Ovary (tissue), 9 donors: ENCODE measurements around the gene LHX6. TPM values are rescaled to one million over a fixed set of nuclear protein-coding genes. Genes with fewer than 3 reads are reported as not detected.

Experiments
- DNase-seq, 5 donors: peaks; one replicate each; pipeline ENCODE4 v3.0.0-alpha.2; 2019 to 2020
- H3K27ac ChIP-seq, 2 donors: fragments of 200-600 bp; one replicate each; pipeline versions ENCODE4 v1.5.1 to v1.8.0; 2019 to 2022
- H3K27me3 ChIP-seq: fragments of 200-600 bp; one replicate; pipeline ENCODE4 v1.8.0; 2022
- H3K36me3 ChIP-seq: fragments of 200-600 bp; sonication (generic); one replicate; pipeline ENCODE4 v1.5.1; 2019
- H3K4me1 ChIP-seq: one replicate; pipeline ENCODE4 v1.8.1; 2013; ENCODE audit warnings: mild to moderate bottlenecking, moderate library complexity; ENCODE audit not compliant: insufficient read depth
- H3K4me3 ChIP-seq: fragments of 200-600 bp; sonication (generic); one replicate; pipeline ENCODE4 v1.5.1; 2017
- H3K9me3 ChIP-seq, 2 donors: fragments of 200-600 bp in 1 of 2; sonication (generic) in 1 of 2; one replicate each; pipeline versions ENCODE4 v1.5.1 to v1.8.1; 2013 to 2019; ENCODE audit warnings: mild to moderate bottlenecking in 1 of 2, moderate library complexity in 1 of 2
- CTCF ChIP-seq, 3 donors: fragments of 450-650 bp in 2 of 3; fragments of 200-600 bp in 1 of 3; IDR thresholded peaks; one replicate each; pipeline versions ENCODE4 v1.5.1 to v1.8.0; 2016 to 2022; ENCODE audit warnings: antibody characterized with exemption in 3 of 3, mild to moderate bottlenecking in 1 of 3
- EP300 ChIP-seq: sonication (generic); formaldehyde crosslinking; IDR thresholded peaks from one replicate; pipeline ENCODE4 v1.6.1; 2017; ENCODE audit warnings: antibody characterized with exemption
- POLR2A ChIP-seq: fragments of 450-650 bp; IDR thresholded peaks from one replicate; pipeline ENCODE4 v1.6.1; 2017; ENCODE audit warnings: antibody characterized with exemption, mild to moderate bottlenecking, moderate library complexity
- WGBS, 3 donors: extraction: QIAGEN DNeasy Blood & Tissue Kit in 1 of 3; methylation state at CpG; one replicate each; pipeline versions ENCODE4 v1.1.5 to v1.1.7; 2013 to 2017; 5-methylcytosine and 5-hydroxymethylcytosine counted together
- intact Hi-C, 4 donors: fragments of 100-400 bp; cut with DNase I; formaldehyde crosslinking; loops; one replicate each; pipeline versions ENCODE4 v1.11.0 to v1.15.1; 2022 to 2023
- polyA plus RNA-seq, 2 donors: library from polyadenylated mRNA; stranded (reverse); fragments of 200-250 nt in 1 of 2; fragments of 350-450 nt in 1 of 2; fragmentation: Illumina TruSeq in 1 of 2; extraction: RNeasy Lipid Tissue Mini Kit (QIAGEN cat#74804) in 1 of 2; gene quantifications; one replicate each; pipeline ENCODE4 v1.2.3, GENCODE V29; 2013 to 2014
- total RNA-seq, 7 donors: library from RNA; depleted of rRNA in 2 of 7; stranded (reverse); fragments of >200 nt in 2 of 7; fragmentation: NEBNext Ultra II Directional in 3 of 7; extraction: Animal tissue kit (Norgen Biotek cat#: 25700) in 3 of 7; gene quantifications; one replicate each; pipeline versions ENCODE4 v1.1.0 to v1.2.4, GENCODE V29; 2016 to 2023
- donor health status: DM: no; HTN: no; CAD: no; lungs with moderate emphysema.
- donor health status: DM: no; HTN: no; CAD: no.
- donor health status: Bipolar disorder and iron deficiency.
- donor health status: DM: yes; HTN: yes; CAD: no.
- donor health status: DM: no; HTN: no; CAD: no.
- donor health status: DM: yes; HTN: yes; CAD: no.

LHX6 gene
- total and polyA plus RNA-seq, 9 donors: 0.46 to 8.8 (median 3.6) TPM

- TF ChIP-seq EP300 (no peak), CTCF (IDR thresholded peaks at IDR 0.05) (no peak), POLR2A (no peak)
- Histone ChIP-seq H3K4me1 (peaks cover 7% of the 10 kb centered on the region), H3K27me3 (no peaks in the 10 kb centered on the region), H3K4me3 (no peak overlapping the region), H3K36me3 (no peaks in the 10 kb centered on the region), H3K27ac (no peak overlapping the region), H3K9me3 (no peaks in the 10 kb centered on the region)
- intact Hi-C loops: loop anchor here in 1 of 4 donors (10.0 kb wide), 1 partner anchor 173 kb away; the partner anchor contains the start of gene TTLL11
- 81 to 87% (median 84%) methylated on average over 6 of the region's 6 CpGs for WGBS, 3 donors
- DNase-seq: no peak
Measured at GRCh38 chr9:122268041-122268814, 39.5 kb upstream of the LHX6 start.

- WGBS, 3 donors: 11 to 12% (median 11%) methylated on average over 17 of the region's 17 CpGs
- Histone ChIP-seq H3K4me3 (peak overlapping the region; percentile 85), H3K9me3 (no peaks in the 10 kb centered on the region), H3K27me3 (no peaks in the 10 kb centered on the region), H3K36me3 (no peaks in the 10 kb centered on the region), H3K4me1 (peaks cover 12% of the 10 kb centered on the region), H3K27ac (peak overlapping the region; percentile 78 to 84)
- no peak for TF ChIP-seq POLR2A
- TF ChIP-seq EP300: no peak
- no peak for TF ChIP-seq CTCF (IDR thresholded peaks at IDR 0.05)
- no peak for DNase-seq
- intact Hi-C loops: loop anchor here in 1 of 4 donors (10.0 kb wide), 1 partner anchor 171 kb away; the partner anchor contains the start of gene TTLL11
Measured at GRCh38 chr9:122265149-122265915, 36.6 kb upstream of the LHX6 start.

GRCh38 chr9:122264360-122265148, 35.8 kb upstream of the LHX6 start, which contains the start of the genes MRRF and RBM18:
Gene MRRF (plus strand): TSS chr9:122264882. CDS start chr9:122270892, 6,010 bp downstream.
Gene RBM18 (minus strand): TSS chr9:122264840. CDS start chr9:122261492, 3,348 bp downstream.
- intact Hi-C loops: loop anchor here in 1 of 4 donors (10.0 kb wide), 1 partner anchor 170 kb away; the partner anchor contains the start of gene TTLL11
- TF ChIP-seq POLR2A (peak; percentile 74), CTCF (IDR thresholded peaks at IDR 0.05) (peak in 1 of 3 donors; percentile 44), EP300 (no peak)

More at GRCh38 chr9:122264360-122265148, 35.8 kb upstream of the LHX6 start, which contains the start of the genes MRRF and RBM18:
- Histone ChIP-seq H3K4me3 (peak within 1 kb of the TSS; percentile 85), H3K4me1 (peaks cover 12% of the 10 kb centered on the region), H3K27ac (peak within 1 kb of the TSS; percentile 78 to 84), H3K9me3 (no peaks in the 10 kb centered on the region), H3K36me3 (no peaks in the 10 kb centered on the region), H3K27me3 (no peaks in the 10 kb centered on the region)
- 0% methylated on average over 37 to 60 of the region's 60 CpGs for WGBS, 3 donors
- DNase-seq: peak; percentile 85 to 94 (median 89)
